22Rv1 (cell line): ENCODE results near the gene GTF3C5.

Experiments
- CTCF ChIP-seq: fragments of 450-650 bp; IDR thresholded peaks from 2 replicates; pipeline ENCODE4 v1.5.1; 2017; ENCODE audit warnings: mild to moderate bottlenecking
- ZFX ChIP-seq: fragments of 450-650 bp; IDR thresholded peaks from 2 replicates; pipeline ENCODE4 v1.6.1; 2017; ENCODE audit warnings: antibody characterized with exemption, borderline replicate concordance

- TF ChIP-seq CTCF (no peak), ZFX (no peak)
Observed at GRCh38 chr9:133044661-133045060, 13.9 kb downstream of the GTF3C5 start.
